H9 (cell line): ENCODE data around the gene POTEE. TPM values are rescaled to one million over a fixed set of nuclear protein-coding genes. Genes with fewer than 3 reads are reported as not detected.
"Not testable (repeated sequence)": the region's sequence is repeated elsewhere in the genome, so short reads cannot be mapped to it uniquely, and the experiment has no call there.

Experiments
- DNase-seq: peaks from one replicate; pipeline ENCODE4 v3.0.0-alpha.2; 2017
- H2AFZ ChIP-seq: one replicate; pipeline ENCODE4 v1.6.1; 2013; ENCODE audit warnings: mild to moderate bottlenecking, low read length, control low read depth, moderate library complexity
- H2AK5ac ChIP-seq: 2 replicates; pipeline ENCODE4 v1.6.1; 2013; ENCODE audit warnings: low read length, control low read depth, mixed read lengths; ENCODE audit not compliant: insufficient read length
- H2BK120ac ChIP-seq: one replicate; pipeline ENCODE4 v1.6.1; 2013; ENCODE audit warnings: low read depth, mild to moderate bottlenecking, low read length, control low read depth, inconsistent platforms; ENCODE audit not compliant: poor library complexity, severe bottlenecking
- H2BK12ac ChIP-seq: 2 replicates; pipeline ENCODE4 v1.6.1; 2013; ENCODE audit warnings: low read length, control low read depth, mixed read lengths, low read depth; ENCODE audit not compliant: insufficient read length
- H2BK15ac ChIP-seq: 2 replicates; pipeline ENCODE4 v1.6.1; 2013; ENCODE audit warnings: low read depth, low read length, control low read depth
- H2BK20ac ChIP-seq: one replicate; pipeline ENCODE4 v1.6.1; 2013; ENCODE audit warnings: low read depth, mild to moderate bottlenecking, low read length, control low read depth, inconsistent platforms; ENCODE audit not compliant: poor library complexity, severe bottlenecking
- H2BK5ac ChIP-seq: 2 replicates; pipeline ENCODE4 v1.6.1; 2013; ENCODE audit warnings: low read length, control low read depth, mixed read lengths; ENCODE audit not compliant: insufficient read length
- H3K14ac ChIP-seq: 2 replicates; pipeline ENCODE4 v1.6.1; 2013; ENCODE audit warnings: low read length, control low read depth; ENCODE audit not compliant: insufficient read depth
- H3K18ac ChIP-seq: 2 replicates; pipeline ENCODE4 v1.6.1; 2013; ENCODE audit warnings: low read depth, mild to moderate bottlenecking, mixed read lengths, low read length, control low read depth; ENCODE audit not compliant: insufficient read length
- H3K23ac ChIP-seq: 2 replicates; pipeline ENCODE4 v1.6.1; 2013; ENCODE audit warnings: low read length, control low read depth, mixed read lengths, low read depth; ENCODE audit not compliant: insufficient read length
- H3K23me2 ChIP-seq: 2 replicates; pipeline ENCODE4 v1.6.1; 2013; ENCODE audit warnings: low read depth, mild to moderate bottlenecking, mixed read lengths, low read length, control low read depth; ENCODE audit not compliant: insufficient read length, poor library complexity, severe bottlenecking
- H3K27ac ChIP-seq: 2 replicates; pipeline ENCODE4 v1.5.1; 2013; ENCODE audit warnings: low read length, control low read depth, mixed read lengths, low read depth; ENCODE audit not compliant: insufficient read length
- H3K27me3 ChIP-seq: 2 replicates; pipeline ENCODE4 v1.6.1; 2013; ENCODE audit warnings: low read length, control low read depth, inconsistent platforms; ENCODE audit not compliant: insufficient read depth
- H3K4ac ChIP-seq: 2 replicates; pipeline ENCODE4 v1.6.1; 2013; ENCODE audit warnings: low read depth, mild to moderate bottlenecking, control low read depth, inconsistent platforms, low read length, moderate library complexity
- H3K4me1 ChIP-seq: 2 replicates; pipeline ENCODE4 v1.6.1; 2013; ENCODE audit warnings: low read length, control low read depth, inconsistent platforms; ENCODE audit not compliant: insufficient read depth
- H3K4me2 ChIP-seq: 2 replicates; pipeline ENCODE4 v1.6.1; 2013; ENCODE audit warnings: low read length, control low read depth, mixed read lengths; ENCODE audit not compliant: insufficient read length, insufficient read depth
- H3K56ac ChIP-seq: 2 replicates; pipeline ENCODE4 v1.6.1; 2013; ENCODE audit warnings: low read depth, mild to moderate bottlenecking, mixed read lengths, low read length, control low read depth; ENCODE audit not compliant: insufficient read length
- H3K79me1 ChIP-seq: 2 replicates; pipeline ENCODE4 v1.6.1; 2013; ENCODE audit warnings: low read depth, mild to moderate bottlenecking, moderate library complexity, low read length, control low read depth, inconsistent platforms; ENCODE audit not compliant: insufficient read depth, poor library complexity, severe bottlenecking
- H3K79me2 ChIP-seq: 2 replicates; pipeline ENCODE4 v1.6.1; 2013; ENCODE audit warnings: low read length, control low read depth, inconsistent platforms; ENCODE audit not compliant: insufficient read depth
- H3K9ac ChIP-seq: 2 replicates; pipeline ENCODE4 v1.6.1; 2013; ENCODE audit warnings: low read length, control low read depth, mixed read lengths; ENCODE audit not compliant: insufficient read length; ENCODE audit errors: extremely low read depth
- H3K9me3 ChIP-seq: one replicate; pipeline ENCODE4 v1.6.1; 2013; ENCODE audit warnings: low read depth, low read length, inconsistent platforms; ENCODE audit not compliant: control insufficient read depth
- H3T11ph ChIP-seq: one replicate; pipeline ENCODE4 v1.6.1; 2013; ENCODE audit warnings: mild to moderate bottlenecking, low read length, control low read depth, inconsistent platforms
- H4K20me1 ChIP-seq: one replicate; pipeline ENCODE4 v1.6.1; 2013; ENCODE audit not compliant: control insufficient read depth, insufficient read length, insufficient read depth
- H4K5ac ChIP-seq: 2 replicates; pipeline ENCODE4 v1.6.1; 2013; ENCODE audit warnings: low read depth, mild to moderate bottlenecking, mixed read lengths, low read length, control low read depth; ENCODE audit not compliant: insufficient read length
- H4K8ac ChIP-seq: replicated peaks from 2 replicates; pipeline ENCODE4 v1.6.1; 2013; ENCODE audit warnings: low read length, control low read depth, mixed read lengths, low read depth; ENCODE audit not compliant: insufficient read length
- H4K91ac ChIP-seq: 2 replicates; pipeline ENCODE4 v1.6.1; 2013; ENCODE audit warnings: low read depth, mild to moderate bottlenecking, moderate library complexity, mixed read lengths, low read length, control low read depth; ENCODE audit not compliant: insufficient read length
- H3K27ac Mint-ChIP-seq, 3 experiments: 2 replicates in 2 of 3; 3 replicates in 1 of 3; pipeline ENCODE4 v1.8.0; 2020 to 2021; ENCODE audit warnings: mixed read lengths in 3 of 3, mild to moderate bottlenecking in 1 of 3, moderate library complexity in 1 of 3
- H3K27me3 Mint-ChIP-seq: 2 replicates; pipeline ENCODE4 v1.8.0; 2021; ENCODE audit warnings: low read depth, mild to moderate bottlenecking, moderate library complexity, mixed read lengths
- H3K36me3 Mint-ChIP-seq, 3 experiments: 2 replicates in 2 of 3; 3 replicates in 1 of 3; pipeline ENCODE4 v1.8.0; 2020 to 2021; ENCODE audit warnings: low read depth in 3 of 3, mixed read lengths in 3 of 3; ENCODE audit not compliant: insufficient read depth in 1 of 3
- H3K4me1 Mint-ChIP-seq, 2 experiments: 2 replicates each; pipeline ENCODE4 v1.8.0; 2020; ENCODE audit warnings: mixed read lengths in 2 of 2
- H3K4me3 Mint-ChIP-seq, 2 experiments: 2 replicates in 1 of 2; 3 replicates in 1 of 2; pipeline ENCODE4 v1.8.0; 2020 to 2021; ENCODE audit warnings: mild to moderate bottlenecking in 2 of 2, mixed read lengths in 2 of 2, moderate library complexity in 1 of 2
- H3K9me3 Mint-ChIP-seq, 2 experiments: 2 replicates in 1 of 2; 3 replicates in 1 of 2; pipeline ENCODE4 v1.8.0; 2020; ENCODE audit warnings: mild to moderate bottlenecking in 2 of 2, mixed read lengths in 2 of 2, moderate library complexity in 1 of 2
- WGBS: extraction: QIAGEN DNeasy Blood & Tissue Kit; methylation state at CpG from one replicate; pipeline ENCODE4 v1.1.7; 2013; ENCODE audit warnings: missing lambda C conversion rate, low lambda C conversion rate, mixed read lengths; ENCODE audit not compliant: insufficient read length; ENCODE audit errors: extremely low coverage; 5-methylcytosine and 5-hydroxymethylcytosine counted together
- total RNA-seq: library from RNA; stranded (reverse); gene quantifications from 2 replicates; pipeline ENCODE4 v1.2.1, GENCODE V29; 2021

Gene POTEE
- total RNA-seq, 1 experiment from 2014 or later = 1.2 TPM

DNA sequence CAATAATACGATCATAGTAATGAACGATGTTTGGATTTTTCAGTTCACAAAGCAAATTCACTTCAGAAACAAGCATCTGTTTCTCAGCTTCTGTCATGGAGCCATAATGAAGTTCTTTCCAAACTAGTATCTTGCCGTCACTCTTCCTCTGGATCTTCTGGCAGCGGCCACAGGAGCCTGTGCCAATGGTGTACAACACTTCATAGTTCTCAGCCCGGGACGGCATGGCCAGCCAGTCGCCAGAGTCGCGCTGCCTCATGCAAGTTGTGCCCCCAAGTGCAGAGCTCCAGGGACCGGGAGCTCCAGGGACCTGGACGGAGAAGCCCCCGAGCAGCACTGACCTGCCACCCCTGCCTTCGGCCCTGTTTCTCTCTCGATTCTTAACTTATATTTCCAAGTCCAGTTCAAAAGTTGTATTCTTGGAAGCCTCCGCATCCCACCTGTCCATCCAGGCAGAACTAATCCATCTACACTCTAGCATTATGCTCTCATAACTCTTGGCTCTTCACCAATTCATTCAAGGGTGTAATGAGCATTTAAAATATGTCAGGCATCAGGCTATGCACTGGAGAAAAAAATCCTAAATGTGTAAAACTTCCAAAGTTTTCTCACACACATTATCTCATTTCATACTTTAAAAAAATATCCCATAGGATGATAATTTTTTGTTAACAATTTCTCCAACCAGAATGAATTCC lies 30.5 kb upstream of the POTEE start:
- H2BK5ac ChIP-seq, H4K20me1 ChIP-seq, H3K4me3 Mint-ChIP-seq, H2BK20ac ChIP-seq, H3K9me3 Mint-ChIP-seq, H2AFZ ChIP-seq, H3K36me3 Mint-ChIP-seq, H3K23me2 ChIP-seq, H3K27me3 ChIP-seq, H3K27ac Mint-ChIP-seq, H3K4me2 ChIP-seq, H3K27ac ChIP-seq, H2AK5ac ChIP-seq, H3K4me1 ChIP-seq, H3K23ac ChIP-seq, H3T11ph ChIP-seq, H3K4ac ChIP-seq, H2BK15ac ChIP-seq, H4K5ac ChIP-seq, H2BK12ac ChIP-seq, H3K79me2 ChIP-seq, H2BK120ac ChIP-seq, H4K91ac ChIP-seq, DNase-seq, H3K14ac ChIP-seq, H4K8ac ChIP-seq, H3K9ac ChIP-seq, H3K56ac ChIP-seq, H3K9me3 ChIP-seq, H3K4me1 Mint-ChIP-seq, H3K79me1 ChIP-seq, H3K18ac ChIP-seq: not testable (repeated sequence)
- peaks cover 15% of the 10 kb centered on the region for H3K27me3 Mint-ChIP-seq
- no CpG with 5 or more reads among the region's 15 CpGs for WGBS

DNA sequence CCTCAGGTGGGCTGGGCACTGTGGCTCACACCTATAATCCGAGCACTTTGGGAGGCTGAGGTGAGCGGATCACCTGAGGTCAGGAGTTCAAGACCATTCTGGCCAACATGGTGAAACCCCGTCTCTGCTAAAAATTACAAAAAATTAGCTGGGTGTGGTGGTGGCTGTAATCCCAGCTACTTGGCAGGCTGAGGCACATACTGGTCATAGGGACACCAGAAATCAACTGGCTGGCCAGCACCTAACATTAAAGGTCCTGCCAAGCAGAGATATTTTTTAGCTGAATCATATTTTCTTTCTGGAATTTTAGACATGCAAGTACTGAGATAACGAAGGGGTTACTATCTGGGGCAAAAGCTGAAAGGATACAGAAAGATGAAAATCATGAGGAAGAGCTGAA lies 27.9 kb upstream of the POTEE start:
- not testable (repeated sequence) for H3K27ac Mint-ChIP-seq, H3K27me3 ChIP-seq, H3K79me2 ChIP-seq, H3K14ac ChIP-seq, H2BK12ac ChIP-seq, H3K36me3 Mint-ChIP-seq, H3K4me3 Mint-ChIP-seq, H3K9ac ChIP-seq, H3K4me2 ChIP-seq, H4K20me1 ChIP-seq, H3K4me1 ChIP-seq, H2BK120ac ChIP-seq, H3K4me1 Mint-ChIP-seq, H3K56ac ChIP-seq, H3K18ac ChIP-seq, H3K27ac ChIP-seq, H4K8ac ChIP-seq, H2AFZ ChIP-seq, H3K9me3 ChIP-seq, H2BK20ac ChIP-seq, H3K9me3 Mint-ChIP-seq, H4K91ac ChIP-seq, H3K4ac ChIP-seq, H2BK15ac ChIP-seq, DNase-seq, H2AK5ac ChIP-seq, H3K23ac ChIP-seq, H3K79me1 ChIP-seq, H3K23me2 ChIP-seq, H4K5ac ChIP-seq, H2BK5ac ChIP-seq, H3T11ph ChIP-seq
- H3K27me3 Mint-ChIP-seq = peaks cover 15% of the 10 kb centered on the region
- WGBS = no CpG with 5 or more reads among the region's 4 CpGs
